OCI-M2 (cell line): ENCODE results near the gene CYP2U1.
"Not testable (repeated sequence)": the region's sequence is repeated elsewhere in the genome, so short reads cannot be mapped to it uniquely, and the experiment has no call there.

Source experiments
- DNase-seq: peaks from one replicate; lab custom pipeline; 2025; ENCODE audit not compliant: unreplicated experiment; lab: John Stamatoyannopoulos, UW

Gene CYP2U1

DNA sequence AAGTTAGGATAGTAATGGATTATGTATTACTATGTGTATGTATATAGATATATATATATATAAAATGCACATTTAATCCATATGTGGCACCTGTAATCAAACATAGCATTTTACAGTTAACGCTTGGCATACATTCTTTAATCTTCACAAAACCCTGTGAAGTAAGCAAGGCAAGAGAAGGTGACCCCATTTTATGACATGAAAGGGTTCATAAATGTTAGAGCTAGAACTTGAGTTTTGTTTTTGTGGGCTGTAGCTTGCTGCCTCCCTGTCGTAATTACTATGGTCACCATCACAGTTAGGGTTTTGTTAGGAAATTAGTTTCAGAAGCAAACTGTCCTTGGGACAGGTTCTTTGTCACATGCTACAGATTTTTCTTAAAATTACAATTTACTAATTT is 13.8 kb upstream of the CYP2U1 start:
- no peak for DNase-seq

- DNase-seq: no peak
Measured at GRCh38 chr4:107922486-107923473, 8.6 kb upstream of the CYP2U1 start.

DNA sequence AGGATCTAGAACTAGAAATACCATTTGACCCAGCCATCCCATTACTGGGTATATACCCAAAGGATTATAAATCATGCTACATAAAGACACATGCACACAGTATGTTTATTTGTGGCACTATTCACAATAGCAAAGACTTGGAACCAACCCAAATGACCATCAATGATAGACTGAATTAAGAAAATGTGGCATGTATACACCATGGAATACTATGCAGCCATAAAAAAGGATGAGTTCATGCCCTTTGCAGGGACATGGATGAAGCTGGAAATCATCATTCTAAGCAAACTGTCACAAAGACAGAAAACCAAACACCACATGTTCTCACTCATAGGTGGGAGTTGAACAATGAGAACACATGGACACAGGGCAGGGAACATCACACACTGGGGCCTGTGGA is 5.6 kb upstream of the CYP2U1 start:
- not testable (repeated sequence) for DNase-seq

DNA sequence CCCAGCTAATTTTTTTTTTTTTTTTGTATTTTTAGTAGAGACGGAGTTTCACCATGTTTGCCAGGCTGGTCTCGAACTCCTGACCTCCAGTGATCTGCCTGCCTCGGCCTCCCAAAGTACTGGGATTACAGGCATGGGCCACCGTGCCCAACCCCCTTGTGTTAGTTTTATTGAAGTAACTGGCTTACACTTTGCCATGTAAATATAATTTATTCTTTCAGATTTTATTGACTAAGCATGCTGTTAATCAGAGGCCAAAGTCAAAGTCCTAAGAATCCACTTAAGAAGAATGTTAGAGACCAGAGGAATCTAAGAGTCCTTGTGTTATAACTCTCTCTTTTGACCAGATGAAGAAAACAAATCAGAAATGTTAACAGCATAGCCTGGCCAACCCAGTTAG is 4.5 kb upstream of the CYP2U1 start:
- not testable (repeated sequence) for DNase-seq

GRCh38 chr4:107931775-107932321 is 499 bp downstream of the CYP2U1 start:
- DNase-seq: no peak

- no peak for DNase-seq
Measured at GRCh38 chr4:107935246-107935645, 3.9 kb downstream of the CYP2U1 start.

DNA sequence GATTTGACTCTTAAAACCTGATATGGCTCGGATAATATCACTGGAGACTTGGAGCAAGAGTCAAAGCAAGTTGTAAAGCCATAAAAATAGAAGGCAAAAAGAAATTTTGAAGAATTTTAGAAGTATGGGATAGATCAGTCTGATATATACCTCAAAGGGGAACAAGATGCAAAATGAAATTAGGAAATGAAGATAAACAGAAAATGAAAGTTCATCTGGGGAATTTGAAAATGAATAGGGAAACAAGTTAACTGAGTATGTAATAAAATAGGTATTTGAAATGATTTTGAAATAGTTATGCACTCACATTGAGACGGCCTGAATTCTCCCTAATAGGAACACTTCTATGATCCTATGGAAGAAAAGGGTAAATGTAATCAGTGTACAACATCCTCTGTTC is 5.7 kb downstream of the CYP2U1 start:
- no peak for DNase-seq

GRCh38 chr4:107939307-107939706 is 8.0 kb downstream of the CYP2U1 start:
- DNase-seq: no peak

- DNase-seq: no peak
Measured at GRCh38 chr4:107945809-107946208, 14.5 kb downstream of the CYP2U1 start.

DNA sequence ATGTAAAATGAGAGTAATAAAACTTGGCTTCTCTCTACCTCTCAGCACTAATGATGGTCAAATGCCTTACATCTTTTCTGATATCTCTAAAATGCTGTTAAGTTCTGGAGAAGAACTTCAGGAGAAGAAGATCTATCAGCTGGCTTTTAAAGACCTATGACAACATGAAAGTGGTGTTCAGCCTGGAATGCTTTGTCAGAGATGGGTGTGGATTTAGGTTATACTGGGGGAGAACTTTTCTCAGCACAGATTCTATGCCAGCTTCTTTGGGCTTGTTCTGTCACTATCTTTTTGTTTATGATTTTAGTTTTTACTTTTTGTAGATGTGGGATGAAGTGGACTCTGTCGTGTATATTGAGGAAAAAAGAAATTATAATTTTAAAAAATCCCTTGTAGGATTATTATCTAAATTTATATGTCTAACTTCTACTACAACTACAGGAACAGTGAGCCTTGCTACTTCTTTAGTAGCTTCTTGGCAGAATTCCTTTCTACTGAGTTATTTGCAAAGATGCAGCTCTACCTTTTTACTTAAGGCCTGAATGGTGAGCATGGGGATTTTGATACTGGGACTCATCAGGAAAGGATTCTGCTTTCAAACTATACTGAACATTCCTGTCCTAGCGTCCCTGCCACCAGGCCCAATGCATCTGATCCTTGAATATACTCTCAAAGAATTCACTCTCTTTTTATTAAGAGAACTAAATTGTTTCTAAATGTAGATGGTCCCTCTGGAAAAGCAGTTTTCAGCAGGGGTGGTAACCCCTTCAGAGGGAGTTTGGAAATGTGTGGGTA is 19.6 kb downstream of the CYP2U1 start:
- DNase-seq: no peak

DNA sequence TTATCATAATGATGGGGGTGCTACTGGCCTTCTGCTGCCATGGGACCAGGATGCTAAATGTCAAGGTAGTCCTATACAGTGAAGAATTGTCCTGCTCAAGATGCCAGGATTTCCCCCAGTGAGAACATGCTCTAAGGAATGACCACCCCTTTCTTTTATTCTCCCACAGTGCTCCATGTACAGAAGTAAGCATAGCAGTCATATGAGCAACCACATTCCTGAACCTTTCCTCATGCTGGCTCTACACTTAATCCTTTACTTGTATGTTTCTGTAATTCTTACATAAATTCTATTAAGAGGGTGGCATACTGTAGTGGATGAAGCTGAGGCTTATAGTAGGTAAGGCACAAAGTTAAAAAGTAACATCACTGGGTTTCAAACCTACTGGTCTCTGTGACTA is 20.2 kb downstream of the CYP2U1 start:
- no peak for DNase-seq

DNA sequence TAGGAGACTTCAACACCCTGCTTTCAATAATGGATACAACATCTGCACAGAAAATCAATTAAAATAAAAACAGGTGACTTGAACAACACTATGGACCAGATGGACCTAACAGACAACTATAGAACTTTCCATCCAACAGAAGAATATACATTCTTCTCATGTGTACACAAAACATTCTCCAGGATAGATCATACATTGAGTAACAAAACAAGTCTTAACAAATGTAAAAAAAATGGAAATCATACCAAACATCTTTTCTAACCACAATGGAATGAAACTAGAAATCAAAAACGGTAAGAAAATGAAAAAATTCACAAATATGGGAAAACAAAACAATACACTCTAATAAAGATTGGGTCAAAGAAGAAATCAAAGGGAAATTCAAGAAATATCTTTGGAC is 24.7 kb downstream of the CYP2U1 start:
- DNase-seq: no peak

DNA sequence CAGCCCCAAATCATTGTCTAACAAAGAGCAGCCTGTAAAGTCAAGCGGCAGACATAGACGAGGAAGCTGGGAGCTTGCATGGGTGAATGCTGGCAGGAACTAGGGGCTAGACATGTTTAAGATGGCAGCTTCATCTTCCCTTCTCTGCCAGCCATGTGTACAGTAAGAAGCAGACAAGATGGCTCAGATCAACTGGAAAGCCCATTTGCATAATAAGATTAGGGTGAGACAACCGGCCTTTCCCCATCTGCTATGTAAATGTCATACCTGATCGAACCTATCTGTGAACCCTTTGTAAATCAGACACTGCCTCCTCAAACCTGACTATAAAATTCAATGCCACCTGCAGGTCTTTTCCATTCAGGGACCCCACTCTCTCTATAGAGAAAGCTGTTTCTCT is 35.6 kb downstream of the CYP2U1 start:
- DNase-seq: no peak

GRCh38 chr4:107967519-107967918 is 36.2 kb downstream of the CYP2U1 start:
- DNase-seq: not testable (repeated sequence)

GRCh38 chr4:107967921-107968320 is 36.6 kb downstream of the CYP2U1 start:
- DNase-seq: not testable (repeated sequence)

DNA sequence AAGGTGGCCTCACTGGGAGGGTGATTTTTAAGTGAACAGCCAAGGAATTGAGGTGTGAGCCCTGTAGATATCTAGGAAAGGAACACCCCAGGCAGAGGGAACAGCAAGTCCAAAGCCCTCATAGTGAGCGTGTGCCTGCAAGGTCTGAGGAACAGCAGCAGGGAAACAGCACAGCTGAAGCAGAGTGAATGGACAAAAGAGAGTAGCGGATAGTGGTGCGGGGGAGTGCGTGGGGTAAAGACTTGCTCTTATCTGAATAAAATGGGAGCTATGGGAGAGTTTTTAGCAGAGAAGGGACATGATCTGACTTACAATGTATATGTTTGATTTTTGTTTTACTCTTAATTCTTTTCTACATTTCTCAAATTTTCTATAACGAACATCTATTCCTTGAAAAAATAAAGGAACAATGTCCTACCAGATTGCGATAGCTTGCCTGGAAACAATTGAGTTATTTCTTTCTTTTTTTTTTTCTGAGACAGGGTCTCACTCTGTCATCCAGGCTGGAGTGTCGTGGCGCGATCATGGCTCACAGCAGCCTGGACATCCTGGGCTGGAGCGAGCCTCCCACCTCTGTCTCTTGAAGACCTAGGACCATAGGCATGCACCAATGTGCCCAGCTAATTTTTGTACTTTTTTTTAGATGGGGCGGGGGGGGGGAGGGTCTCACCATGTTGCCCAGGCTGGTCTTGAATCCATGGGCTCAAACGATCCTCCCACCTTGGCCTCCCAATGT is 38.9 kb downstream of the CYP2U1 start:
- no peak for DNase-seq

DNA sequence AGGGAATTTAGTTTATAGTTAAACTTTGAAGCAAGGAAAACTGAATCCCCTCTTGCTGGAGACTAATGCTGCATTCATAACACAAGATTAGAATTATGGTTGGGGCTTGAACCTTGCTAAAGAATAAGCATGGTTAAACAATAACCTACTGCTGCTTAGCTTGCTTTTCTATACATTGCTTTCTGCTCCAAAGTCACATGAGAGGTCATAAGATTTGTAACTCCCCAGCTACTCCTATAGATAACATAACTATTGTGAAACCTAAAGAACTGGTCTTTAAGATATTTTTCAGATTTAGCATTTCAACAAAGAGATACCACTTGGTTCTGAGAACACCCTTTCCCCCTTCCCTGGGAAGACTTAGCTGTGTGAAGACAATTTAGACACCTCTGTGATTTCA is 41.3 kb downstream of the CYP2U1 start:
- DNase-seq: no peak

- no peak for DNase-seq
Measured at GRCh38 chr4:107974523-107974922, 43.2 kb downstream of the CYP2U1 start.

DNA sequence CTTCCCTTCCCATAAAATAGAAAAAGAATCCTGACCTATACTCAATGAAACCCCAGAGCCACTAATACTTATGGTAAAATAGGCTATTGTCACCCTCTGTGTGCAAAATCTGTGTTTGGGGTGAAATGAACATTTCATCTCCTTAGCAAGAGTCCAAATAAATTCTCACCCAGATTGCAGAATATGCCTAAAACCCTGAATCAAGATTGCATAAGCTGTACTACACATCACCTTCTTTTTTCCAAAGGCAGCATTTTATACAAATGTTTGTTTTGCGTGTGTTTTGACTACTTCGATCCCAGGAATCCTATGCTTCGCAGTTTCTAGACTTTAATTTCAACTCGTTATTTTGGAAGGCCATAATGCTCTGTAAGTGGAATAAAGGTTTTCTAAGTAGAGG is 46.1 kb downstream of the CYP2U1 start:
- DNase-seq: no peak

GRCh38 chr4:107977966-107978705 is 46.8 kb downstream of the CYP2U1 start:
- DNase-seq: no peak
